ENCODE results near the gene RAPGEFL1.

GRCh38 chr17:40244255-40244654, 67.0 kb downstream of the RAPGEFL1 start:
- no peak for TF ChIP-seq CTCF (IDR thresholded peaks at IDR 0.05)
- no peak for TF ChIP-seq POLR2A (IDR thresholded peaks at IDR 0.05)

Measured in adrenal gland (tissue), 5 donors.